IMR-90 (cell line): ENCODE data around the gene CACNA2D3. TPM values are rescaled to one million over a fixed set of nuclear protein-coding genes. Genes with fewer than 3 reads are reported as not detected.

Source experiments
- ATAC-seq: fragments of 200-7000 bp; cut with Tn5 transposase; 2 replicates; pipeline ENCODE4 v1.9.1; 2020; ENCODE audit warnings: low read depth, mild to moderate bottlenecking, moderate library complexity
- BruUV-seq: library from RNA; stranded (reverse); fragments of 400-500 nt; replicated peaks from 2 replicates; lab custom pipeline; 2021; lab: Mats Ljungman, UMichigan
- CTCF ChIA-PET: fragments of 300-600 bp; formaldehyde crosslinking; extraction: SDS; loops from one replicate; lab custom pipeline; 2021; ENCODE audit warnings: antibody characterized with exemption; lab: Yijun Ruan, JAX
- POLR2A ChIA-PET: fragments of 300-600 bp; sonication (Branson Sonifier 250); formaldehyde crosslinking; loops from one replicate; lab custom pipeline; 2022; ENCODE audit warnings: antibody characterized with exemption; ENCODE audit not compliant: unreplicated experiment; lab: Charles Lee
- DNase-seq: peaks from one replicate; pipeline ENCODE4 v3.0.0; 2013
- H2AFZ ChIP-seq: replicated peaks from 2 replicates; pipeline ENCODE3; 2013; ENCODE audit warnings: low read length, mild to moderate bottlenecking; ENCODE audit not compliant: poor library complexity
- H2AK5ac ChIP-seq: 2 replicates; pipeline ENCODE4 v1.6.1; 2013; ENCODE audit warnings: low read depth, low read length, inconsistent platforms
- H2AK9ac ChIP-seq: replicated peaks from 2 replicates; pipeline ENCODE3; 2013; ENCODE audit warnings: mild to moderate bottlenecking, low read depth, low read length, moderate library complexity; ENCODE audit not compliant: poor library complexity
- H2BK120ac ChIP-seq: 2 replicates; pipeline ENCODE4 v1.6.1; 2013; ENCODE audit warnings: low read depth, low read length, inconsistent platforms
- H2BK15ac ChIP-seq: 3 replicates; pipeline ENCODE4 v1.6.1; 2013; ENCODE audit warnings: low read depth, low read length, inconsistent platforms
- H2BK20ac ChIP-seq: 2 replicates; pipeline ENCODE4 v1.6.1; 2013; ENCODE audit warnings: low read depth, mild to moderate bottlenecking, inconsistent platforms, low read length, moderate library complexity
- H2BK5ac ChIP-seq: 2 replicates; pipeline ENCODE4 v1.6.1; 2013; ENCODE audit warnings: mild to moderate bottlenecking, low read depth, low read length, inconsistent platforms; ENCODE audit not compliant: poor library complexity, severe bottlenecking
- H3K14ac ChIP-seq: replicated peaks from 2 replicates; pipeline ENCODE4 v1.6.1; 2013; ENCODE audit warnings: low read depth, low read length, inconsistent platforms
- H3K18ac ChIP-seq: 2 replicates; pipeline ENCODE4 v1.6.1; 2013; ENCODE audit warnings: low read depth, low read length, control low read depth
- H3K23ac ChIP-seq: 2 replicates; pipeline ENCODE4 v1.6.1; 2013; ENCODE audit warnings: low read depth, low read length, inconsistent platforms
- H3K27ac ChIP-seq: 2 replicates; pipeline ENCODE4 v1.5.1; 2013; ENCODE audit warnings: mild to moderate bottlenecking, control low read depth, low read length; ENCODE audit not compliant: insufficient read depth
- H3K27me3 ChIP-seq: 2 replicates; pipeline ENCODE4 v1.6.1; 2013; ENCODE audit warnings: low read length; ENCODE audit not compliant: control insufficient read depth, insufficient read depth
- H3K36me3 ChIP-seq: 2 replicates; pipeline ENCODE4 v1.6.1; 2013; ENCODE audit warnings: low read length, mixed read lengths; ENCODE audit not compliant: control insufficient read depth, insufficient read depth
- H3K4ac ChIP-seq: 2 replicates; pipeline ENCODE4 v1.6.1; 2013; ENCODE audit warnings: low read depth, low read length, inconsistent platforms
- H3K4me1 ChIP-seq: 2 replicates; pipeline ENCODE4 v1.6.1; 2013; ENCODE audit warnings: low read length, mixed read lengths; ENCODE audit not compliant: control insufficient read depth, insufficient read depth
- H3K4me2 ChIP-seq: 2 replicates; pipeline ENCODE4 v1.6.1; 2013; ENCODE audit warnings: low read depth, mild to moderate bottlenecking, control low read depth, low read length, moderate library complexity
- H3K4me3 ChIP-seq: 2 replicates; pipeline ENCODE4 v1.5.1; 2013; ENCODE audit warnings: low read depth, mild to moderate bottlenecking, control low read depth, low read length, moderate library complexity; ENCODE audit not compliant: insufficient read depth
- H3K56ac ChIP-seq: 2 replicates; pipeline ENCODE4 v1.6.1; 2013; ENCODE audit warnings: low read length, inconsistent platforms; ENCODE audit not compliant: insufficient read depth; ENCODE audit errors: extremely low read depth
- H3K79me1 ChIP-seq, 2 experiments: 2 replicates each; pipeline ENCODE4 v1.6.1; 2013; ENCODE audit warnings: low read length in 2 of 2, inconsistent platforms in 1 of 2, low read depth in 1 of 2
- H3K9ac ChIP-seq: 2 replicates; pipeline ENCODE4 v1.6.1; 2013; ENCODE audit warnings: low read depth, low read length, control low read depth
- H3K9me1 ChIP-seq: 2 replicates; pipeline ENCODE4 v1.6.1; 2013; ENCODE audit warnings: low read length, inconsistent platforms; ENCODE audit not compliant: insufficient read depth
- H3K9me3 ChIP-seq: 2 replicates; pipeline ENCODE4 v1.6.1; 2013; ENCODE audit warnings: low read length; ENCODE audit not compliant: control insufficient read depth, insufficient read depth
- H4K20me1 ChIP-seq: 2 replicates; pipeline ENCODE4 v1.6.1; 2013; ENCODE audit warnings: low read length, inconsistent platforms; ENCODE audit not compliant: insufficient read depth
- H4K5ac ChIP-seq: 2 replicates; pipeline ENCODE4 v1.6.1; 2013; ENCODE audit warnings: mild to moderate bottlenecking, low read depth, low read length, control low read depth
- H4K8ac ChIP-seq, 2 experiments: 2 replicates each; pipeline ENCODE4 v1.6.1; 2013; ENCODE audit warnings: low read depth in 2 of 2, low read length in 2 of 2, control low read depth in 1 of 2, inconsistent platforms in 1 of 2
- H4K91ac ChIP-seq: 2 replicates; pipeline ENCODE4 v1.6.1; 2013; ENCODE audit warnings: low read depth, low read length, inconsistent platforms; ENCODE audit not compliant: insufficient read depth
- BHLHE40 ChIP-seq: fragments of 150-350 bp; IDR thresholded peaks from 2 replicates; pipeline ENCODE4 v1.6.1; 2016; ENCODE audit warnings: mild to moderate bottlenecking, low read depth, low read length
- CEBPB ChIP-seq: IDR thresholded peaks from 2 replicates; pipeline ENCODE4 v1.6.1; 2012; ENCODE audit warnings: low read depth, low read length, improper control_type of control experiment
- CHD1 ChIP-seq: IDR thresholded peaks from 2 replicates; pipeline ENCODE4 v1.6.1; 2012; ENCODE audit warnings: low read depth, low read length, improper control_type of control experiment
- FOS ChIP-seq: fragments of 150-350 bp; IDR thresholded peaks from 2 replicates; pipeline ENCODE4 v1.6.1; 2016; ENCODE audit warnings: low read depth, low read length
- MAFK ChIP-seq: IDR thresholded peaks from 2 replicates; pipeline ENCODE4 v1.6.1; 2012; ENCODE audit warnings: low read depth, low read length, improper control_type of control experiment
- MAZ ChIP-seq: IDR thresholded peaks from 2 replicates; pipeline ENCODE4 v1.6.1; 2012; ENCODE audit warnings: low read depth, mild to moderate bottlenecking, low read length, improper control_type of control experiment, moderate library complexity, borderline replicate concordance
- MXI1 ChIP-seq: IDR thresholded peaks from 2 replicates; pipeline ENCODE4 v1.6.1; 2012; ENCODE audit warnings: low read depth, mild to moderate bottlenecking, low read length, moderate library complexity, borderline replicate concordance
- NFE2L2 ChIP-seq: fragments of 150-350 bp; IDR thresholded peaks from 2 replicates; pipeline ENCODE4 v1.6.1; 2016; ENCODE audit warnings: low read depth, mild to moderate bottlenecking, low read length
- POLR2A ChIP-seq: IDR thresholded peaks from 2 replicates; pipeline ENCODE4 v1.6.1; 2012; ENCODE audit warnings: mild to moderate bottlenecking, low read depth, low read length
- RAD21 ChIP-seq: IDR thresholded peaks from 2 replicates; pipeline ENCODE4 v1.6.1; 2012; ENCODE audit warnings: low read length, improper control_type of control experiment
- RCOR1 ChIP-seq: IDR thresholded peaks from 2 replicates; pipeline ENCODE4 v1.6.1; 2012; ENCODE audit warnings: mild to moderate bottlenecking, low read length, improper control_type of control experiment; ENCODE audit not compliant: insufficient replicate concordance
- RFX5 ChIP-seq: IDR thresholded peaks from 2 replicates; pipeline ENCODE4 v1.8.0; 2012; ENCODE audit warnings: low read depth, mild to moderate bottlenecking, low read length, moderate library complexity
- SMC3 ChIP-seq: fragments of 150-350 bp; IDR thresholded peaks from 2 replicates; pipeline ENCODE4 v1.6.1; 2016; ENCODE audit warnings: low read depth, mild to moderate bottlenecking, antibody characterized with exemption, low read length, moderate library complexity
- dilution Hi-C: fragments of 300-500 bp; cut with HindIII; formaldehyde crosslinking; loops from one replicate; pipeline ENCODE4 v1.14.3; 2018; ENCODE audit warnings: low sequenced_read_pairs; ENCODE audit not compliant: unreplicated experiment
- in situ Hi-C: fragments of 300-500 bp; cut with MboI; formaldehyde crosslinking; loops from 3 replicates; pipeline ENCODE4 v1.14.3; 2019; ENCODE audit warnings: low sequenced_read_pairs, inconsistent platforms, mixed read lengths
- intact Hi-C: fragments of 100-400 bp; cut with micrococcal nuclease; formaldehyde crosslinking; loops from 2 replicates; pipeline ENCODE4 v1.10.0; 2022
- polyA plus RNA-seq, 3 experiments: library from polyadenylated mRNA; depleted of rRNA; stranded (reverse); fragments of >200 nt; gene quantifications; 2 replicates each; pipeline ENCODE4 v1.2.3, GENCODE V29; 2012; ENCODE audit warnings: low replicate concordance in 1 of 3
- total RNA-seq: library from RNA; depleted of rRNA; stranded (reverse); fragments of >200 nt; gene quantifications from 2 replicates; pipeline ENCODE4 v1.2.3, GENCODE V29; 2012
- TF ChIP-seq, protein P1 (sequence below): fragments of 150-350 bp; IDR thresholded peaks from 2 replicates; pipeline ENCODE4 v1.6.1; 2017; ENCODE audit warnings: mild to moderate bottlenecking, antibody characterized with exemption, low read length, low read depth
- TF ChIP-seq, protein P2 (sequence below): conservative IDR thresholded peaks from 2 replicates; pipeline ENCODE4 v1.5.1; 2012; ENCODE audit warnings: mild to moderate bottlenecking, low read depth, low read length, improper control_type of control experiment
- TF ChIP-seq, protein P3 (sequence below): fragments of 150-350 bp; IDR thresholded peaks from 2 replicates; pipeline ENCODE4 v1.6.1; 2016; ENCODE audit warnings: low read depth, mild to moderate bottlenecking, low read length, moderate library complexity, borderline replicate concordance

The CACNA2D3 gene
- total and polyA plus RNA-seq, 2 of the 4 experiments (the other 2 are of a cell fraction): 0.36 to 0.41 TPM

DNA sequence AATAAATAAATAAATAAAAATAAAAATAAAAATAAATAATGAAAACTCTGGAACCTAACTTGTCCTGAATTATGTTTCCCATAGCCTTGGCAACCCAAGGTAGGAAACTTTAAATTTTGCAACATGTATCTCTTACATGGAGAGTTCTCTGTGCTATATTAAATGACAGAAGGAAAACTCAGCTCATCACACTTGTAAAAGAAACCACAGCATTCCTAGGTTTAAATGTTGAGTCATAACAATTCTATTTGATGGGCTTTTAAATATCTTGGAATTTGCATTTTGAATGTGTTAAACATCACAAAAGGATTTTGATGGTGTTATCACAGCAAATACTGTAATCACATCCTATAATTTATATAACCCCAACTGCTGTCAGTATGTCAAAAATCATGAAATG is 661.3 kb downstream of the CACNA2D3 start:
- CTCF ChIA-PET: no interaction called here
- Histone ChIP-seq H3K4me2 (no peak overlapping the region), H3K4me1 (no peaks in the 10 kb centered on the region; the same call in 1 of the 2 replicates)

More for the DNA sequence above, 661.3 kb downstream of the CACNA2D3 start:
- Histone ChIP-seq H3K56ac (no peak overlapping the region), H3K14ac (no peak overlapping the region), H4K20me1 (no peaks in the 10 kb centered on the region), H3K36me3 (no peaks in the 10 kb centered on the region), H2BK20ac (no peak overlapping the region), H4K91ac (no peak overlapping the region), H3K9me1 (no peaks in the 10 kb centered on the region), H3K23ac (no peak overlapping the region), H4K5ac (no peak overlapping the region), H3K9me3 (no peaks in the 10 kb centered on the region; the same call in 1 of the 2 replicates), H3K79me1 (no peaks in the 10 kb centered on the region), H3K4me3 (no peak overlapping the region), H4K8ac (no peak overlapping the region), H2BK15ac (no peak overlapping the region), H3K27me3 (peaks cover 12% of the 10 kb centered on the region), H2BK5ac (no peak overlapping the region), H2AFZ (no peak overlapping the region), H2AK9ac (no peak overlapping the region), H3K4ac (no peak overlapping the region), H2BK120ac (no peak overlapping the region), H3K27ac (no peak overlapping the region), H2AK5ac (no peak overlapping the region), H3K18ac (no peak overlapping the region), H3K9ac (no peak overlapping the region)
- POLR2A ChIA-PET: no interaction called here
- dilution Hi-C loops: no loop called here
- BruUV-seq: no TSS peak
- DNase-seq (no peak), ATAC-seq (peak; percentile 65)
- TF ChIP-seq, protein P1, sequence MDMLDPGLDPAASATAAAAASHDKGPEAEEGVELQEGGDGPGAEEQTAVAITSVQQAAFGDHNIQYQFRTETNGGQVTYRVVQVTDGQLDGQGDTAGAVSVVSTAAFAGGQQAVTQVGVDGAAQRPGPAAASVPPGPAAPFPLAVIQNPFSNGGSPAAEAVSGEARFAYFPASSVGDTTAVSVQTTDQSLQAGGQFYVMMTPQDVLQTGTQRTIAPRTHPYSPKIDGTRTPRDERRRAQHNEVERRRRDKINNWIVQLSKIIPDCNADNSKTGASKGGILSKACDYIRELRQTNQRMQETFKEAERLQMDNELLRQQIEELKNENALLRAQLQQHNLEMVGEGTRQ: no peak
- no peak for TF ChIP-seq RCOR1
- no peak for TF ChIP-seq MXI1
- no peak for TF ChIP-seq FOS
- no peak for TF ChIP-seq SMC3
- TF ChIP-seq BHLHE40: no peak
- TF ChIP-seq CEBPB: no peak
- TF ChIP-seq MAFK: no peak
- no peak for TF ChIP-seq NFE2L2
- TF ChIP-seq CHD1: no peak
- TF ChIP-seq POLR2A: no peak
- no peak for TF ChIP-seq MAZ
- no peak for TF ChIP-seq RFX5
- no peak for TF ChIP-seq RAD21
- TF ChIP-seq, protein P2, sequence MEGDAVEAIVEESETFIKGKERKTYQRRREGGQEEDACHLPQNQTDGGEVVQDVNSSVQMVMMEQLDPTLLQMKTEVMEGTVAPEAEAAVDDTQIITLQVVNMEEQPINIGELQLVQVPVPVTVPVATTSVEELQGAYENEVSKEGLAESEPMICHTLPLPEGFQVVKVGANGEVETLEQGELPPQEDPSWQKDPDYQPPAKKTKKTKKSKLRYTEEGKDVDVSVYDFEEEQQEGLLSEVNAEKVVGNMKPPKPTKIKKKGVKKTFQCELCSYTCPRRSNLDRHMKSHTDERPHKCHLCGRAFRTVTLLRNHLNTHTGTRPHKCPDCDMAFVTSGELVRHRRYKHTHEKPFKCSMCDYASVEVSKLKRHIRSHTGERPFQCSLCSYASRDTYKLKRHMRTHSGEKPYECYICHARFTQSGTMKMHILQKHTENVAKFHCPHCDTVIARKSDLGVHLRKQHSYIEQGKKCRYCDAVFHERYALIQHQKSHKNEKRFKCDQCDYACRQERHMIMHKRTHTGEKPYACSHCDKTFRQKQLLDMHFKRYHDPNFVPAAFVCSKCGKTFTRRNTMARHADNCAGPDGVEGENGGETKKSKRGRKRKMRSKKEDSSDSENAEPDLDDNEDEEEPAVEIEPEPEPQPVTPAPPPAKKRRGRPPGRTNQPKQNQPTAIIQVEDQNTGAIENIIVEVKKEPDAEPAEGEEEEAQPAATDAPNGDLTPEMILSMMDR: no peak
- TF ChIP-seq, protein P3, sequence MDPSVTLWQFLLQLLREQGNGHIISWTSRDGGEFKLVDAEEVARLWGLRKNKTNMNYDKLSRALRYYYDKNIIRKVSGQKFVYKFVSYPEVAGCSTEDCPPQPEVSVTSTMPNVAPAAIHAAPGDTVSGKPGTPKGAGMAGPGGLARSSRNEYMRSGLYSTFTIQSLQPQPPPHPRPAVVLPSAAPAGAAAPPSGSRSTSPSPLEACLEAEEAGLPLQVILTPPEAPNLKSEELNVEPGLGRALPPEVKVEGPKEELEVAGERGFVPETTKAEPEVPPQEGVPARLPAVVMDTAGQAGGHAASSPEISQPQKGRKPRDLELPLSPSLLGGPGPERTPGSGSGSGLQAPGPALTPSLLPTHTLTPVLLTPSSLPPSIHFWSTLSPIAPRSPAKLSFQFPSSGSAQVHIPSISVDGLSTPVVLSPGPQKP: no peak
- intact Hi-C loops: no loop called here
- in situ Hi-C loops: no loop called here
